Suprapubic skin (tissue), 3 donors: ENCODE measurements around the gene ASIP.
"Not testable (repeated sequence)": the region's sequence is repeated elsewhere in the genome, so short reads cannot be mapped to it uniquely, and the experiment has no call there.

Source experiments
- CTCF ChIP-seq, 2 donors: fragments of 200-600 bp in 1 of 2; fragments of 450-650 bp in 1 of 2; sonication (generic) in 1 of 2; IDR thresholded peaks; one replicate each; pipeline ENCODE4 v1.5.1; 2016 to 2019; ENCODE audit warnings: antibody characterized with exemption in 2 of 2, mild to moderate bottlenecking in 1 of 2, moderate library complexity in 1 of 2
- POLR2AphosphoS5 ChIP-seq, 3 donors: sonication (generic); formaldehyde crosslinking; IDR thresholded peaks; one replicate each; pipeline ENCODE4 v1.6.1; 2017; ENCODE audit warnings: antibody characterized with exemption in 3 of 3

- TF ChIP-seq POLR2AphosphoS5, CTCF (IDR thresholded peaks at IDR 0.05): not testable (repeated sequence)
Observed at GRCh38 chr20:34252431-34253086, 11.3 kb downstream of the ASIP start.
